CD4-positive, alpha-beta T cell treated with Interleukin-4 for 4 hours (primary cell): ENCODE data around the gene CRTAC1.

ENCODE experiments used
- DNase-seq: peaks from one replicate; pipeline ENCODE4 v3.0.0-alpha.2; 2020

The CRTAC1 gene

DNA sequence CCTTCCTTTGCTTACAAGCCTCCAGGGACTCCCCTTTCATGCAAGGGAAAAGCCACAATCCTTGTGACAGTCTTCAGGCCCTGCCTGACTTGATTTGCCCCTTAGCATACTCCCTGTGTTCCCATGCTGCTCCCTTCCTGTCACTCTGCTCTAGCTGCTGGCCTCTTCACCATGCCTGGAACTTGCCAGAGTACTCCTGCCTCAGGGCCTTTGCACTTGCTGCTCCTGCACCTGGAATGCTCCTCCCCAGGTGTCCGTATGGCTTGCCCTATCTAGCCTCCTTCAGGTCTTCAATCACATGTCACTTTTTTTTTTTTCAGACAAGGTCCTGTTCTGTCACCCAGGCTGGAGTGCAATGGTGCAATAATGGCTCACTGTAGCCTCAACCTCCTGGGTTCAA, 203.5 kb downstream of the CRTAC1 start:
- DNase-seq, result no peak

DNA sequence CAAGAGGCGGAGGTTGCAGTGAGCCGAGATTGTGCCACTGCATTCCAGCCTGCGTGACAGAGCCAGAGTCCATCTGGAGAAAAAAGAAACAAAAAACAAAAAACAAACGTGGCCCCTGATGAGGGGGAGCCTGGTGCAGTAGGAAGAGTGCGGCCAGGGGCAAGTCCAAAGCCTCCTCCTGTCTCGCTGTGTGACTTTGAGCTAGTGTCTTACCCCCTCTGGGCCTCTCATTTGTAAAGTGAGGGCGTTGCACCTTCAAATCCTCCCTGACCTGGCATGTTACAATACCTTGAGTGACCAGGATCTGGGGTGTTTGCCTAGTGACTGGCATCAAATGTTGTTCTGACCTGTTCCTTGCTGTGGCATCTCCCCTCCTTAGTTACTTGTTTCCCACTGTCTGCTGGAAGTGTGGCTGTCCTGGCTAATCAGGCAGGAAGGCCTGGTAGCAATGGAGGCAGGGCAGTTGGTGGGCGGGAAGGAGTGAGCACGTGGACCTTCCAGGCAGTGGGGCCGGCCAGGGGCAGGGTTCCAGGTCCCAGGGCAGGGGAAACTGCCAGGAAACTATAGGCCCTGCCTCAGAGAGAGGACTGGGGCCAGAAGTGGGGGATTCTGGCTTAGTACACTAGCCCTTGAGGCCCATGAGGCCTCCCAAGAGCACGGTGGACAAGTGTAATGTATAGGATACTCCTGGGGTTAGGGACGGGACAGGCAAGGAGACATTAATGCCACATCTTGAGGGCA, 205.2 kb downstream of the CRTAC1 start:
- no peak for DNase-seq

DNA sequence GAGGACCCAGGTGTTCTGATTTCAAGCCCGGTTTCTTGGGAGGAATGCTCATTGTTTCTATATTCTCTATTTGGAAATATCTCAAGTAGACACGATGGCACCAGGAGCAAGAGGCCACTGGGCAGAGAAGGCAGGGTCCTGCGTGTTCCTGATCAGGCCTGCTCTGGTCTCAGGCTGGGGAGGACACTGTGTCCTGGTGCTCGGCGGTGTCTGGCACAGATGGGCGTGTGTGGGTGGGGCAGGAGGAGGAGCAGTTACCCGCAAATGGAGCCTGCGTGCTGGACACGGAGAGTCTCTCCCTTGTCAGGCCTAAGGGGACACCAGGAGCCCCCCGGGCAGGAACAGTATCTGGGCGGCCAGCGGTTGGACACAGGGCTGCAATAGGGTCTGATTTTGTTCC, 206.7 kb downstream of the CRTAC1 start:
- no peak for DNase-seq

DNA sequence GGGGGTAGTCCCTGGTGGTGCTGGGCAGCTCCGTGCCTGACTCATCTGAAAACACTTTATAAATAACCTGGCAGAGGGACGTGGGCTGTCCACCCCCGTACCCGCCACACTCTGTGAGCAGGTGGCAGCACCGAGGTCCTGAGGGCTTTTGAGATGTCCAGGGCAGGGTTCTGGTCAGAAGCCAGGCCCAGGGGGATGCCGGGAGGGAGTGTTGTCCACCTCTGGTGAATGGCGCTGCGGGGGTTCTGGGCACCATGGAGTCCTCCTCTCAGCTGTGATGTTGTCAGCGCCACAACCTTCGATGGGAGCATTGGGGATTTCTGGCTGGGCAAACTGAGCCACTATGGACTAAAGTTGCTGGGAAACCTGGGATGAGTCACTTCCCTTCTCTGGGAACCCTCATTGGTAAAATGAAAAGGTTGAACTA, 208.1 kb downstream of the CRTAC1 start:
- no peak for DNase-seq

DNA sequence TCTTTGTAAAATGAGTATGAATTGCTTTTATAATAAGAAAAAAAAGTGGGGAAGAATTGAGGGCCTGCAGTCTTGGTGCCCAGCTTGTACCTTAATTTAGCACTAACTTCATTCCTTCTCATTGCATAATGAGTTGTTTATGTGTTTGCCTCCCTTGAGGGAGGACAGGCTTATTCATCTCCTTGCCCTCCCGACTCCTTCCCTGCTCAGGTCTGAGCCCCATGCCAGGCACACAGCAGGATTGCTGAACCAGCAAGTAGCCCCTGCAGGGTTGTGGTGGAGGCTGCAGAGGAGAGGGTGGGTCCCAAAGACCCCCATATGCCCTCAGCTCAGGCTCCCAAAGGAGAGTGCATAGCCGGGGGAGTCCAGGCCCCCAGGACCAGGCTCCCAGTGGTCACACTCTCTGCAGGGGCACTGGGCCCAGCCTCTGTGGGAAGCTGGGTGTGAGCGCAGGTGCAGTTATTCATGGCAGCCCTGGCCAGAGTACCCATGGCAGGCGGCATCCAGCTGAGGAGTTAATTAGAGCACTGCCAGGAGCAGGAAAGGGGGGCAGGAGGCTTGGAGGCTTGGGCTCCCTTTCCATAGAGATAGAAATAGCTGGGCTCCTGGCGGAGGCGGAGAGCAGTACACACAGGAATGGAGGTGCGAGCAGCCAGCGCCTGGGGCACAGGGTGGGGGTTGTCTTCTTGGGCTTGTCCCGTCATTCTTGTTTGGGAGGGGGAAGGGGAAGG, 208.9 kb downstream of the CRTAC1 start:
- no peak for DNase-seq

DNA sequence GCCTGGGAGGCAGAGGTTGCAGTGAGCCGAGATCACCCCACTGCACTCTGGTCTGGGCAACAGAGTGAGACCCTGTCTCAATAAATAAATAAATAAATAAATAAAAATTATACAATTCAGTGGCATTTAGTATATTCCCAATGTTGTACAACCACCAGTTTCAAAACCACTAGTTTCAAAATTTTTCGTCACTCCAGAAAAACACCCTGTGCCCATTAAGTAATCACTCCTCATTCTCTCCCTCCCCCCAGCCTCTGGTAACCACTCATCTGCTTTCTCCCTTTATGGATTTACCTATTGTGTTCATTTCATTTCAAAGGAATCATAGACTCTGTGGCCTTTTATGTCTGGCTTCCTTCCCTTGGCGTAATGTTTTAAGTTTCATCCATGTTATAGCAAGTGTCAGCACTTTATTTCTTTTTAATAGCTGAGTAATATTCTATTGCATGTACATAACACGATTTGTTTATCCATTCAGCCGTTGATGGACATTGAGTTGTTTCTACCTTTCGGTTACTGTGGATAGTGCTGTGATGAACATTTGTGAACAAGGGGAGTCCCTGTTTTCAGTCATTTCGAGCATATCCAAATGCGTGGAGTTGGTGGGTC, 210.2 kb downstream of the CRTAC1 start:
- DNase-seq, result no peak

DNA sequence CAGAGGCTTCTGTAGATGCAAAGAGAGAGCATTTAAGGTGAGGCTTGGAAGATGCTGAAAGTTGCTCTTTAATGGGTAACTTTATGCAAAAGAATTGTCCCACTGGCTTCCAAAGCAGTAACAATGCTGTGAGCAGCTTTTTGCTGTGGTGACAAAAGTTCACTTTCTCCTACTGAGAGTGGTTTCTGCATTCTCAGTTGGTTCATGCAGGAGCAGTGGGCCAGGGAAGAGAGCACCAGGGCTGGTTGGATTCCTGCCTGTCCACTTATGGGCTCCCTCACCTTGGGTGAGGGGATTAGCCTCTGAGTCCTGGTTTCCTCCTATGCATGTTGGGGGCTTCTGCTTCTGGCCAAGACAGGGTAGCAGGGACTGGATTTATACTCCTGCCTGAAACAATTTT, 211.8 kb downstream of the CRTAC1 start:
- DNase-seq, result no peak

DNA sequence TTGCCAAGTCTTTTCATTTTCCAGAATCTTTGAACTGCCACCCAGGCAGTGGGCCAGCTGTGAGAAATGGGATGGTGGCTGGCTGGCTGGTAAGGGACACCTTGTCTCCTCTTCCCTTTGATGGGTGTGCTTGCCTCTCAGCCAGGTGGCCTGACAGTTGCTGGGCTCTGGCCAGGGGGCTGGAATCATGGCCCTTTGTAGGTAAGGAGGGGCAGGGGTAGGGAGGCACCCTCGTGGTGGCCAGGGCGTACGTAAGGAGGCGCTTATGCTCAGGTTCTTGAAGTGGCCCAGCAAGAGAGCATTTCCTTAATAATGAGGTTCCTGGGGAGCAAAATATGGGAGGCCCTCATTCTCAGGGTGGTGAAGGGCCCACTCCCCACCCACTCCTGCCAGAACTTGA, 213.8 kb downstream of the CRTAC1 start:
- no peak for DNase-seq
